GM10847 (cell line): ENCODE measurements around the gene PLAAT2.

Source experiments
- POLR2A ChIP-seq: IDR thresholded peaks from 2 replicates; pipeline ENCODE4 v1.6.1; 2011; ENCODE audit not compliant: insufficient read length; ENCODE audit errors: extremely low read depth

The PLAAT2 gene

DNA sequence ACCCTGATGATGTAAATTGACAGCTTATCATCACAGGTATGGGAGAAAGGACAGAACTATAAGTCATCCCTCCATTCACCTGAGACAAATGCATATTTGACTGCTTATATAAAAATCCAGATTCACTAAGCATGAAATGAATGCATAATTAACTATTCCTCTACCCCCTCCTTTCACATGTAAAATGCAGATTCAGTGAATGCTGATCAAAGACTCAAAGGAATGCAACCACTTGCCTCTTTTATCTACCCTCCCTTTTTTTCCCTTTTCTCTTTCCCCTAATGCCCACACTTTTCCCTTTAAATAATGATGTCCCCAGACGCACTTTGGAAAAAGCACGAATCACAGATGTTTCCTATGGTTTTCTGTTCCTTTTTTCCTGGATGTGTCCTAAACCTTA lies 31.1 kb downstream of the PLAAT2 start:
- no peak for TF ChIP-seq POLR2A

DNA sequence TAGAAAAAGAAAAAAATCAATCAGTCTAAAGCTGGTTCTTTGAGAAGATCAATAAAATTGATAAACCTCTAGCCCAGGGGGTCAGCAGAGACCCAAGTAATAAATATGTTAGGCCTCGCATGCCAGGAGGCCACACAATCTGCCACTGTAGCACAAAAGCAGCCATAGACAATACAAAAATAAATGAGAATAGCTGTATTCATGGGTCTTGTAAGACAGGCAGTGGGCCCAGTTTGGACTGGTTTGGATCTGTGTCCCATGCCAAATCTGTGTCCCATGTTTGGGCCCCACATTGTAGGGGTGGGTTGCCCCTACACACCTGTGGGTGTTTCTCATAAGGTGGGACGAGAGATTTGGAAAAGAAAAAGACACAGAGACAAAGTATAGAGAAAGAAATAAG lies 33.2 kb downstream of the PLAAT2 start:
- TF ChIP-seq POLR2A: no peak

GRCh38 chr11:63527667-63528066 lies 35.5 kb downstream of the PLAAT2 start:
- no peak for TF ChIP-seq POLR2A

- TF ChIP-seq POLR2A: no peak
These were observed 40.0 kb downstream of the PLAAT2 start for GRCh38 chr11:63523151-63523550.

- no peak for TF ChIP-seq POLR2A
These were observed 41.3 kb downstream of the PLAAT2 start for GRCh38 chr11:63521896-63522295.

GRCh38 chr11:63520606-63521170 lies 42.5 kb downstream of the PLAAT2 start:
- no peak for TF ChIP-seq POLR2A

DNA sequence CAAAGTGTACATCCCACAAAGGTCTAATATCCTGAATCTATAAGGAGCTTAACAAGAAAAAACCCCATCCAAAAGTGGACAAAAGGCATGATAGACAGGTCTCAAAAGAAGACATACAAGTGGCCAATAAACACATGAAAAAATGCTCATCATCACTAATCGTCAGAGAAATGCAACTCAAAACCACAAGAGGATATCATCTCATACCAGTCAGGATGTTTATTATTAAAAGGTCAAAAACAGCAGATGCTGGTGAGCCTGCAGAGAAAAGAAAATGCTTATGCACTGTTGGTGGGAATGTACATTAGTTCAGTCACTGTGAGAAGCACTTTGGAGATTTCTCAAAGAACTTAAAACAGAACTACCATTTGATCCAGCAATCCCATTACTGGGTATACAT lies 44.6 kb downstream of the PLAAT2 start:
- TF ChIP-seq POLR2A: no peak

GRCh38 chr11:63517156-63517555 lies 46.0 kb downstream of the PLAAT2 start:
- TF ChIP-seq POLR2A: no peak

- no peak for TF ChIP-seq POLR2A
These were observed 47.1 kb downstream of the PLAAT2 start for GRCh38 chr11:63516109-63516508.

DNA sequence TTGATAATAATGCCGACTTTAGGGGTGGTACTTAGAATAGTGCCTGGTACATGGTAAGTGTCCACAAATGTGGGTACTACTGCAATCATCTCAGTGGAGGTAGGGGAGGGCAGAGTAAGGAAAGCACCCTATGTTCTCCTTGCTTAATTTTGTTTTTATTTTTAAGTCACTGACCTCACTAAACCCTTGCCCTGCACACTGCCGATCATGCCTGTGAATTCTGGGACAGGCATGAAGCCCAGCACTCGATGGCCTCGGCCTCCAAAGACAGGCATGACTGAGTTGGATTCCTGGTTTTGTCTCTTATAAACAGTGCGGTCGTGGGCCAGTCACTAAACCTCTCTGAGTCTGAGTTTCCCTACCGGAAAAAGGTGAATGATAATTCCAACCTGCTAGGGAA lies 50.4 kb downstream of the PLAAT2 start:
- no peak for TF ChIP-seq POLR2A

GRCh38 chr11:63511048-63511748 lies 52.0 kb downstream of the PLAAT2 start:
- TF ChIP-seq POLR2A: no peak

GRCh38 chr11:63510360-63511047 lies 52.7 kb downstream of the PLAAT2 start:
- TF ChIP-seq POLR2A: no peak

GRCh38 chr11:63508745-63509144 lies 54.4 kb downstream of the PLAAT2 start:
- TF ChIP-seq POLR2A: no peak

DNA sequence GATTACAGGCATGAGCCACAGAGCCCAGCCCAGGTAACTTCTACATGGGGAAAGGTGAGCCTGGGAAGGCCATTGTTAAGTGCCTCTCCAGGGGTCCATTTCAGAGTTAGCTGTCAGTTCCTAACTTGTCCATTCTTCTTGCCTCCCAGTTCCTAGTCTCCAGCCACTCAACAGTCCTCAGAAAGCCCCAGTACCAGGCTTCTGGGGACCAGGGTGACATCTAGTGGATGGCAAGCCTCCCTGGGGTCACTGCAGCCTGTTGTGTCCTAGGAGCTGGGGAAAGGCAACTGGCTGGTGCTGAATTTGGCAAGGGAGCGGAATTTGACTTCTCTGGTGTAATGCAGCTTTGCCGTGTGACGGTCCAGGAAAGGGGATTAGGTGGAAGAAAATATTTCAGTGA lies 55.2 kb downstream of the PLAAT2 start:
- no peak for TF ChIP-seq POLR2A

GRCh38 chr11:63507511-63507910 lies 55.7 kb downstream of the PLAAT2 start:
- no peak for TF ChIP-seq POLR2A

DNA sequence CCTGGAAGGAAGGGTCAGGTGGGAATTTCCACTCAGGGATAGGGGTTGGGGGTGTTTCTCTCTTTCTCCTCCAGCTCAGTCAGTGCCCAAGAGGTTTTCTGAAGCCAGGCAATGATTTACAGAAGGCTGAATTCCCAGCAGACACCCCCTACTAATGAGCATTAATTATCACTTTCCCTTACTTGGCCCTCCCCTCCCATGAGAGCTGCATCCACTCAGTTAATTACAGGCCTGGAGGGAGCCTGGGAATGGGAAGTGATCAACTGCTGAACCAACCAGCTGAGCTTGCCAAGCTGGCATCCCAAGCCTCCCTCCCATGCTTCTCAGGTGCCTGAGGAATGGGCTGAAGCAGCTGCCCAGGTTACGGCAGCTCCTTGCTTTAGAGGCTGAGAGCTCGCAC lies 56.3 kb downstream of the PLAAT2 start:
- TF ChIP-seq POLR2A: no peak

GRCh38 chr11:63505857-63506528 lies 57.2 kb downstream of the PLAAT2 start, which contains the start of gene LGALS12:
LGALS12 (plus strand) TSS chr11:63506084; CDS start chr11:63506459, 375 bp downstream.
- no peak for TF ChIP-seq POLR2A
